NCI-H1105 (cell line): ENCODE results near the gene MOB3C.

Experiments
- DNase-seq: peaks from one replicate; lab custom pipeline; 2025; lab: John Stamatoyannopoulos, UW

The MOB3C gene

DNA sequence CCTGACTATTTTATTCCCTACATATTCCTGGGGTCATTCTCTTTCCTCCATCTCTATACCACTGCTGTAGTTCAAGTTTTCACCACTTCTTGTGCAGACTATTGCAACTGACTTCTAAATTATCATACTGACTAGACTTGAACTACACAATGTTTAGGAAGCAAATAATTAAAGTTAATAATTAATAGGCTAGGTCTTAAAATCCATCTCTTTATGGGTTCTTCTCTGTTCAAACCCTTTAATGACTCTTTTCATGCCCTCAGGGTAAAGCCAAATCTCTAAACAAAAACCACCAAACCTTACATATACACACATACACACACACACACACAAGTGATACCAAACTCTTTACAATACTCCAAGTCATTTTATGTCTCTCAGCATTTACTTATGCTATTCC, 22.3 kb upstream of the MOB3C start:
- no peak for DNase-seq

DNA sequence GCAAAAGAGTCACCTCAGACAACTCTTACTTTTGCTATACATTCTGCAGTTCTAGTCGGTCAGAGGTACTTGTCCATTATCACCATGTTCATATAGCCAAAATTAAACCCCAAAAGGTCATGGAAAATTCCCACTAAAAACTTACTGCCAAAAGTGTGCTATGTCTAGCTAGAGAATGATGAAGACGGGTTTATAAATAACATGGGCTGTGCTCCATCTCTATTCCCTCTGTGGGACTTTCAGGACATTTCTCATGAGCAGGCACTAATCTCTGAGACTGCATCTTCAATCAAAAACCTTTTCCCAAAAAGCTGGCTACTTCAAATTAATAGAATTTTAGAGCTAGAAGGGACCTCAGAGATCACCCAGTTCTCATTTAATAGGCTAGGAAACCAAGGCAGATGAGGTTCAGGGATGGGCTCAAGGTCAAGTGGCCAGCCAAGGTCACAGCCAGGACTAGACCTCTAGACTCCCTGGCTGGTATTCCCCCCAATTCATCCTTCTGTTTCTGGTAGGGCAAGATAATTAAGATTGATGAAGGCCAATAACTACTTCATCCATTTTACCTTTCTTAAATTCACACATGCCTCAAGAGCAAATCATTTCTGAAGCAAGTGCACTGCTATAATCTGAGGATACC, 21.0 kb upstream of the MOB3C start:
- DNase-seq: no peak

DNA sequence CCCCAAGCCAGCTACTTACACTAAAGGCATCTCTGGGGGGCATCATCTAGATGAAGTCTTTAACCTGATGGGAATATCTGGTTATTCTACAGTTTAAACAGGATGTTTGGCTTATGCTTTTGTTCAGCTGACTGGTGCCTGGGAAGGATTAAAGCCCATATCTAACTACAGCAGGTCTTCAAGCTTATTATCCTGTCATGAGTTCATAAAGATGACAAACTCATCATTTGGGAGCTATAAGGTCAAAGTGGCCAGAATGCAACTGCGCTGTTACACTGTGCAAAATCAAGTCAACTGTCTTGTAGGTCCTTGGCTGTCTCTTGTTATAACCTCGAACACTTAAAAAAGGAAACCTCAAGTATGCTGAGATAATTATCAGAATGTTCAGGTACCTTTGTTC, 18.6 kb upstream of the MOB3C start:
- no peak for DNase-seq

DNA sequence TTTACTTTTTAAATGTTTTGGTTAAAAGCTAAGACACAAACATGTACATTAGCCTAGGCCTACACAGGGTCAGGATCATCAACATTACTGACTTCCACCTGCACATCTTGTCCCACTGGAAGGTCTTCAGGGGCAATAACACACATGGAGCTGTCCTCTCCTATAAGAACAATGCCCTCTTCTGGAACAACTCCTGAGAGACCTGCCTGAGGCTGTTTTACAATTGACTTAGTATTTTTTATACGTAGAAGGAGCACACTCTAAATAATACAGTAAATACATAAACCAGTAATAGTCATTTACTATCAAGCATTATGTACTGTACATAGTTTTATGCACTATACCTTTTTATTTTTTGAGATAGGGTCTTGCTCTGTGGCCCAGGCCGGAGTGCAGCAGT, 14.1 kb upstream of the MOB3C start:
- no peak for DNase-seq

DNA sequence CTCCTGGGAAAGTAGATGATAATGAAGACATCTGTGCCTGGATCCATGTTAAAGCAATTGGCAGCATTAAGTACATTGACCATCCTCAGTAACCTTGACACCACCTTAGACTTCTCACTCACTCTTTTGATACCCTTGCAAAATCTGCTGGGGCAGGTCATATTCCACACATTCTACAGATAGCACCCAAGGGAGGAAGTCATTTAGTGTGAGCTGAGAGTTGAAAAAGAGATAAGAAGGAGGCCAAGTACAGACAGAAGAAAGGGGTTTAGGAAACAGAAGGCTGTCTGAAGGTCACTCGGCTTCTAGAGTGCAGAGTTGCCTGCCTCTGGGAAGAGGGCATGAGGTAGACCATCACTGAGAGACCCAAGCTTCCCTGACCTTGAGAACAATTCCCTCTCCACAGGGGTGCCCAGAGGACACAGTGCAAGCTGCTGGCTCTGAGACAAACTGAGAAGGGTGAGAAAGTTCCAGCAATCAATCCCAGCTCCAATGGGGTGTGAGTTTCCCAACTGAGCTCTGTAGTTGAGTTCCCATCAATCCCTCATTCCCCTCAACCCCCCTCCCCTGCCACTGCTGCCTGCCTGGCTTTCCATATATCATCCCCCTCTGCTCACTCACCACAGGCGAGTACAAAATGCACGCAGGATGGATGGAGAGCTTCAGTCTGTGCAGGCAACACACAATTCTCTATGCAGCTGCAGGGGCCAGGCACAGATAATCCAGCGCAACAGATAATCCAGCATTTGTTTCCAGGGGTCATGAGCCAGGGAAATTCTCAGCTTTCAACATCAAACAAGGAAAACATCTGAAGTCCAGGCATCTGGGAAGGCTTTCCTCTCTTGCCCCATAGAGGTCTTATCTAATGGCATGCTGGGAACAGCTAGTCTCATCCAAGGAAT, 7.4 kb upstream of the MOB3C start:
- DNase-seq: no peak

DNA sequence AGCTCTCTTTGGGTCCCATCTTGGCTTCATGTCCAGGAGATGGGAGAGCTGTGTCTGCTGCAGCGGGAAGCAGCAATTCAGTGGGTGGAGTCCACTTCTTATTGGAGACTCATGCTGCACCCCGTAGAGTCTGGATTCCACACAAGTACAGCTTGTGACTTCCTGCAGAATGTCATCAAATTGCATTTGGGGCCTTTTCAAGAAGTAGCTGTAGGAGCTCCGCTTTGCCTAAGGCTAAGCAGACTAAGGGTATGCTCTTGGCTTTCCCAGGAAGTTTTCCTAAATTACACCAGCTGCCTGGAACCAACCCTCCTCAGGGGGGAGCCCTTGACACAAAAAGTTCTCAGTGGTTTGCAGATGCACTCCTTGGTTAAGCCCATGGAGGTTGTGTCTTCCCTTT, 5.7 kb upstream of the MOB3C start:
- DNase-seq: peak; percentile 43

DNA sequence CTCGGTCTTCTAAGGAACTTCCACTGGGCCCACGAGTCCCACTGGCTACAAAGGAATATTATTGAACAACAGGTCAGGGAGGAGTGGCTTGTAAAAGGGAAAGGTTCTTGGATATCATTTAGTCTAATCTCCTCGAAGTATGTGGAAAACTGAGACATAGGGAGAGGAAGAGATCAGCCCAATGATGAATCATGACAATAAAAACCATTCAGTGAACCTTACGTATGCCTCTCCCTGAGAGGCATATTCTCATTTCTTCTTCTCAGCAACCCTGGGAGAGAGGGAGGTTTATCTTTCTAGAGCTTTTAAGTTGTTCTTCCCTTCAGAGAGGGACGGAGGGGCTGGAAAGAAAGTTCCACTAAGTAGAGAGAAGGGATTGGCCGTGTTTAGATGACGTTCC, 5.3 kb upstream of the MOB3C start:
- no peak for DNase-seq

DNA sequence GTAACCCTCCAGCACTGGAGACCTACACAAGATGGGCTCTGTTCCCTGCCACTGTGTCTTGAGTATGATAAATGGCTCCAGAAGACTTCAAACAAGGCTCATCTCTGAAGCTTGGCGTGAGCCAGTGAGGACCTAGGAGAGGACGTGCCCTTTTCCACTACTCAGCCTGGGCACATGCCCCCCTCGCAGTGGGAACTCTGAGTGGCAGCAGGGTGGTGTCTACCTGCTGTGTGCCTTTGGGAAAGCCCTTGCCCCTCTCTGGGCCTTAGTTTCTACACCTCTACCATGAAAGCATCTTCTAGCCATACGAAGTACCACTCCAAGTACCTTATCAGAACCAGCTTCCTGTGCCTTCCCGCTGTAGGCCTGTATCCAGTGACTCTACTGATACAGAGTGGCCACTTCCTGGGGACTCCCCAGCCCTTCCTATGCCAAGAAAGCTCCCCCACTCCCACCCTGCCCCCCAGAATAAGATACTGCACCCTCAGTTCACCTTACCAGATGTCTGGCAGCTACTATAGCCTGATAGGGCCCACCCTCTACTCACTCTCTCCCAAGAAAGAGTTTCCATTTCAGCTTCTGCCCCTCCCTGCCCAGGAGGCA, 3.1 kb upstream of the MOB3C start:
- DNase-seq: no peak

DNA sequence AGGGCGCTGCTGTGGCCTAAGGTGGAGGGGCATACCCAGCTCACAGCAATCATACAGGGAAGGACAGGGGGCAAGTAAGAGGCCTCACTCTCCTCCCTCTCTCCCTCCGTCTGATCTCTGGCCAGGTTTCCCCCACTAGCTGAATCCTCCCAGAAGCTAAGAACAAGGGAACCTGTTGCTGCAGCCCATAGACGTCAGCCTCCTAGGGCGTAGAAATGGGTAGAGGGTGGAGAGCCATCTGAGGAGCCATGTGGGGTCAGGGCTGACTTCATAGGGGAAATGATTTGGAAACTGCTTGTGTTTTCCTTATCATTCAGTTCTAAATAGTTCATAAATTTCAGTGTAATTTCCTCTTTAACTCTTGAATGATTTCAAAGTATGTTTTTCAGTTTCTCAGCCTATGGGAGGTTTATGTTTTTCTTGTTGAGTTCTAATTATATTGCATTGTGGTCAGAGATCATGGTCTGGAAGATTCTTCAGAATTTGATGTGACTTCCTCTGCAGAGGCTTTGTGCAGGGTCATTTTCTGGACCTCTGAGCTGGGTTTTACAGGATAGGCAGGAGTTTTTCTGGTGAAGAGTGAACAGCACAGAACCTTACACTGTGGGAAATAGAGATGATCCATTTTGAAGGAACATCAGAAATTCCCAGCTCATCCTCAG, 2.3 kb upstream of the MOB3C start:
- no peak for DNase-seq

DNA sequence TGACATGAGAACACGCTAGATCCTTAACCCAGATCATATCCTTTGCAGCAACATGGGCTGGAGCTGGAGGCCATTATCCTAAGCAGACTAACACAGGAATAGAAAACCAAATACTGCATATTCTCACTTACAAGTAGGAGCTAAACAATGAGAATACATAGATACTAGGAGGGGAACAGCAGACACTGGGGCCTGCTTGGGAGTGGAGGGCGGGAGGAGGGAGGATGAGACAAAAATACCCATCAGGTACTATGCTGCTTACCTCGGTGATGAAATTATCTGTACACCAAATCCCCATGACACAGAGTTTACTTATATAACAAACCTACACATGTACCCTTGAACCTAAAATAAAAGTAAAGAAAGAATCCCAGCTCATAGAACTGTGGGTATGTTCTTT, 1.2 kb upstream of the MOB3C start:
- no peak for DNase-seq

DNA sequence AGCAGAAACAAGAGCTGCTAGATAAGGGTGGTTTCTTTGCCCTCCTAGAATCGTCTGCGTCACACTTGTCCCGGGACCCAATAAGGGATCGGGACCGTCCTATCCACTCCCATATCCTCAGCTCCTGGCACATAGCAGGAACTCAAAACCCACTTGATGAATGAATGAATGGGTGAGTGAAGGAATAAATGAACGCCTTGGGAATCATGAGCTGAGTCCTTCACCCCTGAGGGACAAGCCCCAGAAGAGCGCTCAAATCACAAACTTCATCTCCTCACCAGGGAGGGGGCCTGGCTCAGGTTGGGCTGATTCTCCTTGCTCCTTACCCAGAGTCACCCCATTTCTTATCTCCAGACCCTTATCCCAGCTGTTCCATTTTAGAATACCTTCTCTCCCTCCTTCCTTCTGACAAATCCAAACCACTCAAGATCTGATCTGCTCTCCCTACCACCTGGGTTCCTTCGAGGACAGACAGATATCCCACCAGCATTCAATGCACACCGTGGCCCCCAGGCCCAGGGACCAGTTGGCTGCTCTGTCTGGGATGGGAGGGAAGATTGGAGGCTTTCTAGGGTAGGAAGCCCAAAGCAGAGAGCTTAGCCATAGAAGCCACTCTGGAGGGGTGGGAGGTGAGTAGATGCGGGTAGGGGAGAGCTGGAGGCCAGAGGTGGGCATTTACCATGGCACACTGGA, 643 bp upstream of the MOB3C start:
- DNase-seq: no peak

DNA sequence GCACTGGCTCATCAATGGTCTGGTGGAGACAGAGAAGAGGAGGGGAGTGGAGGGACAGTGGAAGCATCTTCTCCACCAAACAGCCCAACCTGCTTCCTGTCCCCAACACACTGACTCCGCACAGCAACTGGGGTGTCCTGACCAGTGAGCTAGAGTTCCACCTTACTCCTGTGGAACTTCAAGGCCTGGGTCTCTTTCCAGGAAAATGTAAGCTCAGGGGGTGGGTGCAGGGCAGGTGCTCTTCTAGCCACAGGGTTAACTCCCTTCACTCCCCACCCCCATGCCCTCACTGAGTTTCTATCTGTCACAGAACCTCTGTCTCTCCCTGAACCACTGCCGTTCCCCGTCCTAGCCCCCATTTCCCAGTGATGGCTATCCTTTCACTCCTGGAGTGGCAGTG, 876 bp downstream of the MOB3C start:
- no peak for DNase-seq

DNA sequence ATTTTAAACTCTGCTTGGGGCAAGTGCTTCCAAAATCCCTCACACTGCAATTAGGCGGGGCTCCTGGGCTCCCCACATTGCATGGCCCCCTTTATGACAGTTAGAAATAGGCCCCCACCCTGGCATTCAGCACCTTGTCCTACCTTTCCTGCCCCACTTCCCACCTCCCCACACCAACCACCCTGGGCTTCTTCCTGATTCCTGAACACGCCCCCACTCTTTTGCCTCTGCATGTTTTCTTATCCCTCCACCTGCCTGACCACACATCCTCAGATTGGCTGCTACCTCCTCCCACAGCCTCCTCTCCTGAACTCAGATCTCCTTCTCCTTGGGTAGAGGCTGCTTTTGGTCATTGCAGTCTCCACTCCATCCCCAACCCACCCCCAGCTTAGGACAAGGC, 1.5 kb downstream of the MOB3C start:
- DNase-seq: no peak

DNA sequence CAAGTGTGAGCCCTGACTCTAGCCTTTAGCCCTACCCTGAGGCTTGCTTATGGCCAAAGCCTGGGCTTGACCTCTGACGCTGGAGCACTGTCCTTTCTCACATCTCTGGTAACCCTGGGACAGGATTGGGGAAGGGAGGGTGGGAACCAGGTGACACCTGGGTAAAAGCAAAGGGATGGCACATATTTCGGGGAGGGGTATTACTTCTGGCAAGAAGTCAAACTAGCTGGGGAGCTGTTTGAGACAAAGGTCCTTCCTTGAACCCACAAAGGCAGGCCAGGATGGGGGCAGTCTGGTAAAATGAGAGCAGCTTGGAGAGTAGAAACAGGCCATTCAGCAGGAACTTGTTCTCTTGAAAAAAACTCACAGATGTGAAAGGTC, 2.0 kb downstream of the MOB3C start:
- no peak for DNase-seq

DNA sequence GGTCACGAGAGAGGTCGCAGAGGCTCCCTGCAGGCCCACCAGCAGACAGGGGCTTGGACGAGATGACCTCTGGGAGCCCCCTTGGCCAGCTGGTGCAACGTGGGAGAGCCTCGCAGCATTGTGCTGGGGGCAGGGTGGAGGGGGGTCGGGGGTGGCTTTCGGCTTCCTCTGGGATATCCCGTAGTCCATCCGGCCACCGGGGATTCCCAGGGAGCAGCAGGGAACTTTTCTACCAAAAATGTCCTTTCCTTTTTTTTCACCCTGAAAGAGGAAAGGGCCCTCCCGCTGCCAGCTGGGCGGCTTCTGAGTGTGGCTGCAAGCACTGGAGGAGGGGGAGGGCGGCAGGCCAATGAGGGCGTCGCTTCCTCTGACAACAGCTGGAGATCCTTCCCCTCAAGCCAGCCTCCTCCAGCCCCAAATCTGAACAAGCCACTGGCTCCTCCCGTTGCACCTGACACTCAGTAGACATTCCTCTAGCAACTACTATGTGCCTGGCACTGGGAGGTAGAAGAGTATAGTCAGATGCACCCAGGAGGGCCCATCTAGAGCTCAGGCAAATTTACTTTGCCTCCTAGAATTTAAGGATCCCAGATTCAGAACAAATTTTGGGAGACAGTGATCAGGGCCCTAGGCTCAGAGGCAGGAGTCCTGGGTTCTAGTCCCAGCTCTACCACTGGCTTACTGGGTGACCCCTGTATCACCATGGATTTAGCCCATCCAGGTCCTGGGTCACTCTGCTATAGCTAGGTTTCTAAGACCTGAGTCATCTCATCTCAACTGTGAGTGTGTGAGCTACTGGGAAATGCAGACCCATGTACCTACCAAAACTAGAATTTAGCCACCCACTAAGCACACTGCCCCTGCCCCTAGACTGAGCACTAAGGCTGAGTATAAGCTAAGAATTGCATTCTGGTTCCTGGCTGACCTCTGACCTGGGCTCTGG, 2.7 kb downstream of the MOB3C start:
- no peak for DNase-seq

DNA sequence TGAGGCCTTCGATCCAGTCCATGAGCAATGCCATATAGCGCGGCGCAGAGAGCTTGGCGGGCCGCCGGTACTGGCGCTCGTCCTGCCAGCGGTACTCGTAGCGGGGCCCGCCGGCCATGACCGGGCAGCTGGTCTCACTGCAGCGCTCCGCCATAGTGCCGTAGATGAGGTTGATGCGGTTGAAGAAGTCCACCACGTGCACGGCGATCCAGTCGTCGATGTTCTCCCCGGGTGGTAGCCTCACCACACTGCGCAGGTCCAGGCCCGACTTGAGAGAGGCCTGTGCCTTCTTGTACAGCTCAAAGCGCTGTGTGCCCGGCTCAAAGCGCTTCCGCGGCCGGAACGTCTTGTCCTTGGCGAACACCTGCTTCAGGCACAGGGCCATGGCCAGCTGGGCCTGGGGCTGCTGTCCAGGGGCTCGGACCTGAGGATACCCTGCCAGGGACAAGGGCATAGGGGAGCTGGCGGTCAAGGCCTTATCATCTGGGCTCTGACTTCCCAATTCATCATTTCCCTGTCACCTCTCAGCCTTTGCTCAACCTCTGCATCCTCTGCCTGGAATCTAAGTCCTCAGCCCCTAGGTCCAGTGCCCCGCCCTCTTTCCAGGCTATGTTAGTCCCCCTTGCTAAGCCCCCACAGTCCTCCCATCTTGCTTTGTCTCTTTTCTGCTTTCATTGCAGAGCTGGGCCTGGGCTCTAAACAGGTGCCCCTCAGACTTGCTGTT, 3.5 kb downstream of the MOB3C start:
- no peak for DNase-seq

DNA sequence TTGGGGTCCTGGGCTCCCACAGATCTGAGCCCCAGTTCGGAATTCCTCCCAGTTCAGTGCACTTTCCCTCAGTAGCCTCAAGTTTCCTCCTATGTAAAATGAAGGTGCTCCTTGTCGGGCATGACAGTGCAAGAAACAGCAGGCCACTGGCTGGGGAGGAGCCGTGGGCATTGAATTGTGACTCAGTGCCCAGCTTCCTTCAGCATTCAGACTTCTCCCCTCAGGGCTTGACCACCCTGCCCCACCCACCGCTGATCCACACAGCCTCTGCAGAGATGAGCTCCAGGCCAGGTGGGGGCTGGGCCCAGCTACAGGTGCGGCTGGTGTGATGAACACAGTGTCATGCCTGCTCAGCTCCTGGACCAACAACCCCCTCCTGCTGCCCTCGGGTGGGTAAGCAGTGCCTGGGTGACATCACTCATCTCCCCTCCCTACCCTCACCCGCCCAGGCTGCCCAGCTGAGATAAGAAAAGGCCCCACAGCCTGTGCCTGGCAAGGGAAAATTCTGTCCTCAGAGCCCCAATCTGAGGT, 4.9 kb downstream of the MOB3C start:
- DNase-seq: no peak

DNA sequence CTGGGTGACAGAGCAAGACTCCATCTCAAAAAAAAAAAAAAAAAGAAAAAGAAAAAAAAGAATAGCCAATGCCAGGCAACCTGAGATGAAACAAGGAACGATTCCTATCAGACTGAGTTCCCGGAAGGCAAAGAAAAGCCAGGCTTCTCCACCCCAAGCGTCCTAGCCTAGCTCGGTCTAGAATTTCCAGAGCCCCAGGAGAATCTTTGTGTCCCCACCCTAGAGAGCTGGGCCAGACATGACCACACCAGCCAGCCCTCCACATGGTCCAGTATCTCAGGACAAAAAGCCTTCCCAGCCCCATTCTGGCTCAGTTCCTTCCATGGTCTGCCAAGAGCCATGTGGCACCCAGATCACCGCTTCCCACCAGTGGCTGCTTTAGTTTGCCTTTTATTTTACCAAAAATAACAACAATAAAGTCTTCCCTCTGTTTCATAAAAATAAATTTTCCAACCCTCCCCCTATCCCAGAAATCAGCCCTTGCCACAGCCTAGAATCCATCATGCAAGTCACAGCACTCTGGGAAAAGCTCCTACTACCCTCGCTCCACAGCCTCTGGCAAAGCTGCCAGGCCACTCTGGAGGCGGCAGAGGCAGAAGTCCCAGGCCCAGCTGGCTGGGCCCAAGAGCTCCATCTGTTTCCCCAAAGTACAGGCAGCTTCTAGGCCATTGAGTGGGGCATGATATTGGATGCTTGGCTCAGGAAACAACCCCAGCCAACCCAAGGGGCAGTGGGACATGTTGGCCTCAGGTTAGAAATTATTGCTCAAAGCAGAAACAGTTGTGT, 9.1 kb downstream of the MOB3C start:
- no peak for DNase-seq

DNA sequence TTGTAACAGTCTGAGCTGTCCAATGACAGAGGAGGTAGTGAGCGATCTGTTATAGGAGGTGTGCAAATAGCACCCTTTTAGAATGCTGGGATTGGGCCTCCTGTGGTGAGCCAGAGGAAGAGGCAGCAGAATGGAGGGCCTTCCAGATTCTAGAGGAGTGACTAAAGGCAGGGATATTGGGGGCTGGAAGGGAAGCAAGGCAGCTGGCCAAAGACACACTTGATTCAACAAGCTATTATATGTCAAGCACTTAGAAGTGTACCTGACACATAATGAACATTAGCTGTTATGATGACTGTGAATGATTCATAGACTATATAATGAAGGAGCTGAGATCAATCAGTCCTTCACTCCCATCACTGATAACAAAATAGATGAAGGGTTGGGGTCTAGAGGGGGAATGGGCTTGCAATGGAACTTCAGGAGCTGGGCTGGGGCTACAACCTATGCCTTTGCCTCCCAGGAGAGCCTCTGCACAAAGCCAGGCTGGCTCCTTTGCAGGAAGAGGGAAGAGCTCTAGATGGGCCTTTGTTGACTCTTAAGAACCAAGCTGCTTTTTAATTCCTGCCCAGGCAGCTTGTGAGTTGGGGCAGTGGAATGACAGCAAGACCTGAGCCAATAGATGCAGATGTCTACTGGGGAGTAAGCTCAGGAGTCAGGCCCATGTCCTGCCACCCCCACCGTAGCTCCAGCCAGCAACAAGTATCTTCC, 10.2 kb downstream of the MOB3C start:
- DNase-seq: peak; percentile 68
